GM19467 (cell line): Measurements from ENCODE around the gene STXBP3.
A peak's percentile ranks its signal among the peaks of the same experiment; 100 is the strongest.
"Not testable (repeated sequence)": the region's sequence is repeated elsewhere in the genome, so short reads cannot be mapped to it uniquely, and the experiment has no call there.

Experiments
- ATAC-seq: cut with Tn5 transposase; IDR thresholded peaks from one replicate; pipeline ENCODE4 v1.9.1; 2021; ENCODE audit warnings: mild to moderate bottlenecking, moderate library complexity; ENCODE audit not compliant: unreplicated experiment

STXBP3 gene

GRCh38 chr1:108746382-108747170, at the start of gene STXBP3:
TSS of gene STXBP3 (plus strand) at chr1:108746674. CDS start at chr1:108746738, 64 bp downstream.
- ATAC-seq = peak; percentile 90

DNA sequence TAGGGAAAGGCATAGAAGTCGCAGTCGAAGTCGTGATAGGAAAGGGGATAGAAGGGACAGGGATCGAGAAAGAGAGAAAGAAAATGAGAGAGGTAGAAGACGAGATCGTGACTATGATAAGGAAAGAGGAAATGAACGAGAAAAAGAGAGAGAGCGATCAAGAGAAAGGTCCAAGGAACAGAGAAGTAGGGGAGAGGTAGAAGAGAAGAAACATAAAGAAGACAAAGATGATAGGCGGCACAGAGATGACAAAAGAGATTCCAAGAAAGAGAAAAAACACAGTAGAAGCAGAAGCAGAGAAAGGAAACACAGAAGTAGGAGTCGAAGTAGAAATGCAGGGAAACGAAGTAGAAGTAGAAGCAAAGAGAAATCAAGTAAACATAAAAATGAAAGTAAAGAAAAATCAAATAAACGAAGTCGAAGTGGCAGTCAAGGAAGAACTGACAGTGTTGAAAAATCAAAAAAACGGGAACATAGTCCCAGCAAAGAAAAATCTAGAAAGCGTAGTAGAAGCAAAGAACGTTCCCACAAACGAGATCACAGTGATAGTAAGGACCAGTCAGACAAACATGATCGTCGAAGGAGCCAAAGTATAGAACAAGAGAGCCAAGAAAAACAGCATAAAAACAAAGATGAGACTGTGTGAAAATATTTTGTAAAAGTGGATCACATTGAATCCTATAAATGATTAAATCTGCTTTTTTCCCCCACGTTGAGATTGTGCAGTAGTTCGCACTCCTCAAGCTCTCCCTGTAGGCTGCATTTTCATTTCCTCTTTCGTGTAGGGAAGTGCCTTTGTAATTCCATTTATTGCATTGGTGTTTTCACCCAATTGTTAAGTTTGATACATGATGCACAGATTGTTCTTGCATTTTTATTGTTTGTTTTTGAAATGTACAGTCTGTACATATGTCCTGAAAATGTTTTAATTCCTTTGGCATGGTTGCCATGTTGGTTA, 46.8 kb upstream of the STXBP3 start:
- no peak for ATAC-seq

- no peak for ATAC-seq
Observed at GRCh38 chr1:108701176-108701849, 45.2 kb upstream of the STXBP3 start.

DNA sequence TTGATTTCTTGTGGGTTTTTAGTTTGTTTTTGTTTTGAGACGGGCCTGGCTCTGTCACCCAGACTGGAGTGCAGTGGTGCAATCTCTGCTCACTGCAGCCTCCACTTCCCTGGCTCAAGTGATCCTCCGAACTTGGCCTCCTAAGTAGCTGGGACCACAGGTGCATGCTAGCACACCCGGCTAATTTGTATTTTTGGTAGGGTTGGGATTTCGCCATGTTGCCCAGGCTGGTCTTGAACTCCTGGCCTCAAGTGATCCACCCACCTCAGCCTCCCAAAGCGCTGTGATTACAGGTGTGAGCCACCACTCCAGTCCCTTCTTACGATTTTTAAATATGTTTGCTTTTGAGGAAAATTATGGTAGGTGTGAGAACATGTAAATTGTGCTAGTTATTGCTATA, 44.4 kb upstream of the STXBP3 start:
- not testable (repeated sequence) for ATAC-seq

DNA sequence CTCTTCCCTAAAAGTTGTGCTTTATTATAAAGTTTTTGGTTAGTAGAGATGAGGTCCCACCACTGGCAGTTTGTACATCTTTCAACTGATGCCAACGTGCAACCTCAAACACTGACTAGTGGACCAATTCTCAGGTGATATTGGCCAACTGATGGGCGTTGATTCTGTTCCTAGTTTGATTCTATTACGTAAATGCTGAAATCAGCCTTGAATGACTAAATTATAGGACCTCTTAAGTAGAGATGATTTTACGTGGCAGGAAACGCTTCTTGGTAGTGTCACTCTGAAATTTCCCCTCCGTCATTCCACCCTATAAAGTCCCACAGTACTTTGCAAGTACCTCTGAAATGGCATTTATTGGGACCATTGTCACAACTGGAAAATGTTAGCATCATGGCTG, 42.5 kb upstream of the STXBP3 start:
- no peak for ATAC-seq

GRCh38 chr1:108704496-108704895, 42.0 kb upstream of the STXBP3 start:
- ATAC-seq = no peak

GRCh38 chr1:108706643-108707042, 39.8 kb upstream of the STXBP3 start:
- no peak for ATAC-seq

GRCh38 chr1:108708691-108709660, 37.5 kb upstream of the STXBP3 start:
- no peak for ATAC-seq

DNA sequence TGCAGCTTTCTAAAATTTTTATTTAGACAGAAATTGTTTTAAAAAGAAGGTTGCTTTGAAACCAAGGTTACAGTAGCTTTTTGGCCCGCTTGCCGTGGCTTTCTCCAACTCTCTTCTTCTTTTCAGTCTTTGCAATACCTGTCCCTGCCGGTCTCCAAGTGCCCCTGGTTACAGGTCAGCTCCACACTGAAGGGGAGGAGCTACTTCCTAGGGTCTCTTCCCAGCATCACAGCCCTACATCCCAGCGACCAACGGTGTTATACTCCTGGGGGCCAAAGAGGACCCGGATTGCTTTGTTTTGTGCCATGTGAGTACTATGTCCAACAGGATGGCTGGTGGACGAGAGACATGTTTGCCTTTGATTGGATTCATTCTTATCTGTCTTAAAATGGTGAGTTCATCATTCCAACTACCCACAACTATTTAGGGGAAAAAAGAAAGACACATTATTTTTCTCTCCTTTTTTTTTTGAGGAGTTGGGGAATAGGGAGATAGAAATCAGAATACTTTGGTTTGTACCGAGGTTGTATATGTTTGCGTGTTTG, 33.8 kb upstream of the STXBP3 start, which contains the start of gene FNDC7:
TSS of gene FNDC7 (plus strand) at position 303 of the 545 bp plus-strand sequence. CDS start at position 329, 26 bp downstream.
- ATAC-seq = no peak

- no peak for ATAC-seq
Observed at GRCh38 chr1:108715932-108716331, 30.5 kb upstream of the STXBP3 start.

DNA sequence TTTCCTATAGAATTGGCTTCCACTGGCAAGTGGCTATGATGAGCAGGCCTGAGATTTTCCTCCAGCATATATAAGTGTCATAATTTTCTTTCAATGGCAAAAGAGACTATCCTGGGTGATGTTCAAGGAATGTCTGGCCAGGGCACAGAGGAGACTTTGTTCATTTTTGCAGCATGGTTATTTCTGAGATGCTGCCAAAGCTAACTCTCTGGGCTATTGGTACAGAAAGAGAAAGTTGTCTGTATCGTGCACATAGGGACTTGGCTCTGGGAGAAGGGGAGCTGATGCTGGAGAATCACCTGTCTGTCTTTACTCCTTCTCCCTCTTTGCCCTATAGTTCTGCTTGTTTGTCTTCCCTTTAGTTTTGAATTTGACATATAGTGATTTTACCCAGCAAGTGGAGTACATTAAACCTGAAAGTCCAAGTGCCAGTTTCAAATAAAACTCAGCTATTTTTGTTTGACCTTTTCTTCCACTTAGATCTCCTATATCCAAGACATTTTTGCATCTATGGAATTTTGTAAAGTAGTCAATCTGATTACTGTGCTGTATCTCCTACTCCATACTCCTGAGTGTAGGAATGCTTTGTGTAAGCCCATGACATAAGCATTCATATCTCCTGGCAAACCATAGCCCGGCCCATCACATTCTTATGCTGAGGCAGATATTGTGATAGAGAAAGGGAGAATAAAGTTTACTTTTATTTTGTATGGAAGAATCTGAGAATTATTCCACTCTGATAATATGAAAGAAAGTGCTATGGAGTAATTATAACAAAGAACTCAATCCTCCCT, 29.8 kb upstream of the STXBP3 start:
- no peak for ATAC-seq

GRCh38 chr1:108717774-108718316, 28.6 kb upstream of the STXBP3 start:
- ATAC-seq = no peak

GRCh38 chr1:108718927-108719655, 27.4 kb upstream of the STXBP3 start:
- no peak for ATAC-seq

DNA sequence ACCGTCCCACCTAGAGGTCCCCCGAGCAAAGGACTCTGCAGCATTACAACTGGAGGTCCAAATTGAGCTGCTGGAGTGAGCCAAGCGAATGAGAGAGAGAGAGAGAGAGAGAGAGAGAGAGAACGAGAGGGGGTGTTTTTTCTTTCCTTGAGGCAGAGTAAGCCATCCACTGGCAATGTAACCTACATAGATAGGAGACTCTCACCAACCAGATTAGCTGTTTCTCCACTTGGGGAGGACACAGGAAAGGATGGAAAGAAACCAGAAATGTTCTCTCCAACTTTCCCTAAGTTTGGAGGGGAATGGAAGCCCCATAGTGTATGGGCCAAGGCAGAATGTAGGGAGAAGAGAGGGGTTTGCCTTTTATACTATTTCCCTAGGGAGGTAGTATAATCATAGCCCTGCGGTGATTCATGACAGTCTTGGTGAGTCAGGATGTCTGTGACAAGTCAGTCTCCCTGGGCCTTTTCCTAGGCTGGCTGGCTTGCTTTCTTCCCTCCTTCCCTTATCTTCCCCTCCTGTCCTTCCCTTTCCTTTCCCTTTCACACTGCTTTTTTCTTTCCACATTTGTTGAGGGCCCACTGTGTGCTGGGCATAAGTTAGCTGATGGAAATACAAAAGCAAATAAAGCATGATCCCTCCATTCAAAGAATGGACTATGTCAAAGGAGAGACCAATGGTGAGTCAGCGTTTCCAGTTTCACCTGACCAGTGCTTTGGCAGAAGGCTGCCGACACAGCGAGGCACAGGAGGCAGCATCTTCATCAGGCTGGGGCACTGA, 26.6 kb upstream of the STXBP3 start:
- no peak for ATAC-seq

GRCh38 chr1:108722292-108722691, 24.2 kb upstream of the STXBP3 start:
- no peak for ATAC-seq

GRCh38 chr1:108725906-108726305, 20.6 kb upstream of the STXBP3 start:
- ATAC-seq = no peak

- no peak for ATAC-seq
Observed at GRCh38 chr1:108728327-108728923, 18.0 kb upstream of the STXBP3 start.
